HCT116 (cell line): ENCODE measurements around the gene CDKN2A. TPM values are rescaled to one million over a fixed set of nuclear protein-coding genes. Genes with fewer than 3 reads are reported as not detected.

Experiments used
- ATAC-seq: fragments of 200-7000 bp; cut with Tn5 transposase; 2 replicates; pipeline ENCODE4 v1.9.1; 2020; ENCODE audit warnings: mild to moderate bottlenecking, moderate library complexity
- BruUV-seq: library from RNA; stranded (reverse); fragments of 400-500 nt; replicated peaks from 2 replicates; lab custom pipeline; 2021; lab: Mats Ljungman, UMichigan
- CTCF ChIA-PET: fragments of 300-600 bp; sonication (Branson Sonifier 250); formaldehyde crosslinking; loops from one replicate; lab custom pipeline; 2021; ENCODE audit warnings: antibody characterized with exemption; lab: Charles Lee
- POLR2A ChIA-PET: fragments of 300-600, 350-600 bp; sonication (Branson Sonifier 250); formaldehyde crosslinking; loops from one replicate; lab custom pipeline; 2021; ENCODE audit warnings: antibody characterized with exemption; lab: Charles Lee
- RAD21 ChIA-PET, 2 experiments: fragments of 300-600 bp; sonication (Branson Sonifier 250); formaldehyde crosslinking; loops; one replicate each; lab custom pipeline; 2023; ENCODE audit warnings: low total read pairs in 2 of 2; ENCODE audit not compliant: uncharacterized antibody in 2 of 2, unreplicated experiment in 2 of 2, low non-redundant PET in 1 of 2; lab: Charles Lee
- DNase-seq: peaks from one replicate; pipeline ENCODE4 v3.0.0-alpha.2; 2010; ENCODE audit warnings: low read depth, low spot score
- H2AFZ ChIP-seq: fragments of 200-600 bp; shearing (Covaris generic), sonication (generic); 2 replicates; pipeline ENCODE4 v1.6.1; 2017; ENCODE audit warnings: low read depth, mixed run types, mixed read lengths, antibody characterized with exemption, low read length; ENCODE audit not compliant: poor library complexity, severe bottlenecking
- H3K27ac ChIP-seq: 2 replicates; pipeline ENCODE4 v1.5.1; 2012; ENCODE audit warnings: low read depth, low read length
- H3K27me3 ChIP-seq: fragments of 200-600 bp; sonication (generic); 2 replicates; pipeline ENCODE4 v1.6.1; 2016; ENCODE audit warnings: mixed run types, low read length, mixed read lengths; ENCODE audit not compliant: insufficient read depth
- H3K36me3 ChIP-seq, 2 experiments: fragments of 200-500 bp in 1 of 2; fragments of 200-600 bp in 1 of 2; sonication (Bioruptor generic) in 1 of 2; sonication (generic) in 1 of 2; 2 replicates each; pipeline versions ENCODE4 v1.5.1 to v1.6.1; 2014 to 2016; ENCODE audit warnings: low read length in 2 of 2, inconsistent platforms in 1 of 2, mixed read lengths in 1 of 2, mixed run types in 1 of 2; ENCODE audit not compliant: insufficient read depth in 2 of 2, control insufficient read depth in 1 of 2
- H3K4me1 ChIP-seq, 2 experiments: fragments of 200-600 bp in 1 of 2; sonication (generic) in 1 of 2; 2 replicates each; pipeline versions ENCODE4 v1.5.1 to v1.6.1; 2012 to 2017; ENCODE audit warnings: low read length in 2 of 2, inconsistent platforms in 1 of 2, mild to moderate bottlenecking in 1 of 2, mixed read lengths in 1 of 2, mixed run types in 1 of 2, moderate library complexity in 1 of 2; ENCODE audit not compliant: insufficient read depth in 2 of 2, control insufficient read depth in 1 of 2
- H3K4me2 ChIP-seq: fragments of 200-600 bp; sonication (generic); 2 replicates; pipeline ENCODE4 v1.6.1; 2017; ENCODE audit warnings: mixed run types, low read length, mixed read lengths
- H3K4me3 ChIP-seq, 2 experiments: fragments of 200-600 bp in 1 of 2; sonication (generic) in 1 of 2; replicated peaks in 1 of 2; 2 replicates each; pipeline ENCODE4 v1.5.1; 2011 to 2016; ENCODE audit warnings: low read length in 2 of 2, control low read depth in 1 of 2, low read depth in 1 of 2, mild to moderate bottlenecking in 1 of 2, mixed read lengths in 1 of 2, mixed run types in 1 of 2
- H3K79me2 ChIP-seq: fragments of 200-600 bp; sonication (generic); 2 replicates; pipeline ENCODE4 v1.6.1; 2017; ENCODE audit warnings: mild to moderate bottlenecking, mixed run types, low read length, moderate library complexity, mixed read lengths; ENCODE audit not compliant: insufficient read depth
- H3K9ac ChIP-seq: fragments of 200-600 bp; sonication (generic); 2 replicates; pipeline ENCODE4 v1.6.1; 2016; ENCODE audit warnings: low read length, mixed read lengths
- H3K9me2 ChIP-seq: fragments of 200-600 bp; sonication (generic), shearing (Covaris generic); 2 replicates; pipeline ENCODE4 v1.6.1; 2017; ENCODE audit warnings: mixed run types, mild to moderate bottlenecking, moderate library complexity; ENCODE audit not compliant: insufficient read depth
- H3K9me3 ChIP-seq, 2 experiments: fragments of 200-500 bp in 1 of 2; fragments of 200-600 bp in 1 of 2; sonication (Bioruptor generic) in 1 of 2; sonication (generic) in 1 of 2; 2 replicates each; pipeline ENCODE4 v1.6.1; 2014 to 2017; ENCODE audit warnings: low read length in 2 of 2, mixed read lengths in 2 of 2, inconsistent platforms in 1 of 2, low read depth in 1 of 2, mild to moderate bottlenecking in 1 of 2, mixed run types in 1 of 2, moderate library complexity in 1 of 2; ENCODE audit not compliant: control insufficient read depth in 1 of 2, insufficient read depth in 1 of 2
- H4K20me1 ChIP-seq: fragments of 200-600 bp; sonication (generic), shearing (Covaris generic); 2 replicates; pipeline ENCODE4 v1.6.1; 2017; ENCODE audit warnings: mixed run types, mild to moderate bottlenecking, moderate library complexity; ENCODE audit not compliant: insufficient read depth
- ATF3 ChIP-seq: IDR thresholded peaks from 2 replicates; pipeline ENCODE4 v1.6.1; 2012
- CBX3 ChIP-seq: IDR thresholded peaks from 2 replicates; pipeline ENCODE4 v1.6.1; 2012; ENCODE audit warnings: low read depth
- CEBPB ChIP-seq: IDR thresholded peaks from 2 replicates; pipeline ENCODE4 v1.6.1; 2012; ENCODE audit warnings: low read depth
- CTCF ChIP-seq, 3 experiments: fragments of 200-600 bp in 1 of 3; sonication (generic) in 1 of 3; IDR thresholded peaks in 2 of 3; conservative IDR thresholded peaks in 1 of 3; 2 replicates each; pipeline ENCODE4 v1.5.1; 2012 to 2017; ENCODE audit warnings: low read depth in 2 of 3, low read length in 2 of 3, antibody characterized with exemption in 1 of 3, borderline replicate concordance in 1 of 3, control low read depth in 1 of 3, mild to moderate bottlenecking in 1 of 3, mixed read lengths in 1 of 3, mixed run types in 1 of 3, moderate library complexity in 1 of 3; ENCODE audit not compliant: insufficient read depth in 1 of 3
- EGR1 ChIP-seq: IDR thresholded peaks from 2 replicates; pipeline ENCODE4 v1.6.1; 2012; ENCODE audit warnings: low read depth
- ELF1 ChIP-seq: IDR thresholded peaks from 2 replicates; pipeline ENCODE4 v1.6.1; 2012; ENCODE audit warnings: low read depth, borderline replicate concordance
- EZH2 ChIP-seq: fragments of 200-600 bp; sonication (generic); IDR thresholded peaks from 2 replicates; pipeline ENCODE4 v1.6.1; 2017; ENCODE audit warnings: antibody characterized with exemption, mixed run types
- MAX ChIP-seq: IDR thresholded peaks from 2 replicates; pipeline ENCODE4 v1.6.1; 2012
- POLR2A ChIP-seq: IDR thresholded peaks from 2 replicates; pipeline ENCODE4 v1.7.0; 2011; ENCODE audit warnings: borderline replicate concordance; ENCODE audit not compliant: insufficient read depth, insufficient read length; ENCODE audit errors: extremely low read depth
- POLR2AphosphoS5 ChIP-seq: IDR thresholded peaks from 2 replicates; pipeline ENCODE4 v1.6.1; 2011; ENCODE audit warnings: mild to moderate bottlenecking, low read depth, low read length, moderate library complexity
- REST ChIP-seq: IDR thresholded peaks from 2 replicates; pipeline ENCODE4 v1.6.1; 2012; ENCODE audit warnings: low read depth
- SIN3A ChIP-seq: IDR thresholded peaks from 2 replicates; pipeline ENCODE4 v1.6.1; 2012; ENCODE audit warnings: low read depth
- SP1 ChIP-seq: IDR thresholded peaks from 2 replicates; pipeline ENCODE4 v1.6.1; 2012; ENCODE audit warnings: low read depth
- TCF7L2 ChIP-seq: IDR thresholded peaks from 2 replicates; pipeline ENCODE4 v1.7.0; 2011; ENCODE audit warnings: borderline replicate concordance, inconsistent platforms; ENCODE audit not compliant: insufficient read depth, insufficient read length; ENCODE audit errors: extremely low read depth
- YY1 ChIP-seq: IDR thresholded peaks from 2 replicates; pipeline ENCODE4 v1.6.1; 2011; ENCODE audit warnings: low read length, low read depth, moderate library complexity, mild to moderate bottlenecking; ENCODE audit not compliant: insufficient replicate concordance; ENCODE audit errors: extremely low read depth
- intact Hi-C: fragments of 100-400 bp; cut with micrococcal nuclease; formaldehyde crosslinking; loops from 2 replicates; pipeline ENCODE4 v1.10.0; 2022
- total RNA-seq: library from RNA; stranded (reverse); gene quantifications from one replicate; pipeline ENCODE4 v1.2.1, GENCODE V29; 2021; ENCODE audit not compliant: unreplicated experiment

Gene CDKN2A
- total RNA-seq, 1 experiment from 2014 or later = 89.7 TPM

GRCh38 chr9:21995006-21995665 is 944 bp upstream of the CDKN2A start (continued):
- TF ChIP-seq TCF7L2 (peak; percentile 96), SP1 (no peak), REST (no peak), EZH2 (no peak), CEBPB (no peak), POLR2A (no peak), MAX (peak; percentile 29; the same call in 1 of the 2 replicates)

- Histone ChIP-seq H3K27ac (peak within 1 kb of the TSS; percentile 89), H2AFZ (peak within 1 kb of the TSS; percentile 69), H3K4me1 (peaks cover 4 to 19% of the 10 kb centered on the region in 2 experiments; a peak in 3 of 4 replicates), H3K4me2 (peak within 1 kb of the TSS; percentile 91), H3K9ac (peak within 1 kb of the TSS; percentile 86), H3K4me3 (peak within 1 kb of the TSS; percentile 79 to 81), H4K20me1 (no peaks in the 10 kb centered on the region), H3K79me2 (peaks cover 61% of the 10 kb centered on the region), H3K36me3 (no peaks in the 10 kb centered on the region), H3K9me2 (no peaks in the 10 kb centered on the region), H3K27me3 (no peaks in the 10 kb centered on the region), H3K9me3 (no peaks in the 10 kb centered on the region)
- CTCF ChIA-PET = interaction anchor here (0.7 to 3.2 kb wide), 6 partner anchors 14 to 250 kb away, joined by 3 to 36 read pairs (median 4); partner anchors contain the start of gene CDKN2B
- POLR2A ChIA-PET = interaction anchor here (0.6 to 1.4 kb wide), 6 partner anchors 13 to 413 kb away, joined by 3 to 5 read pairs (median 4); partner anchors contain the start of gene CDKN2B
- BruUV-seq = no TSS peak
- intact Hi-C loops = no loop called here
- DNase-seq = peak; percentile 65
- RAD21 ChIA-PET = interaction anchor here (0.6 to 0.7 kb wide), 3 partner anchors 19 to 107 kb away, joined by 3 to 5 read pairs (median 4); no protein-coding TSS in a partner anchor
- TF ChIP-seq CBX3 = 0 out of 2 replicates have a peak, but pooled peaks have one; percentile 17
- no peak for TF ChIP-seq POLR2A
- TF ChIP-seq YY1 = peak; percentile 34
- no peak; the same call in 1 of the 2 replicates for TF ChIP-seq POLR2AphosphoS5
- peak; percentile 42; the same call in 1 of the 2 replicates for TF ChIP-seq MAX
- TF ChIP-seq ATF3 = no peak
- TF ChIP-seq EGR1 = no peak; the same call in 1 of the 2 replicates
- TF ChIP-seq ELF1 = no peak; the same call in 1 of the 2 replicates
- TF ChIP-seq CTCF (IDR thresholded peaks at IDR 0.05 in 2 of 3, conservative IDR thresholded peaks at IDR 0.05 in 1 of 3; ENCODE audit: borderline replicate concordance in 1 of 3, insufficient read depth in 1 of 3, low read depth in 2 of 3, low read length in 2 of 3) = peak in 2 of 3 experiments; percentile 6 to 20; a peak in 1 of 6 replicates
- TF ChIP-seq SIN3A = peak; percentile 59
- ATAC-seq = peak; percentile 74
Measured at GRCh38 chr9:21994556-21995005, 389 bp upstream of the CDKN2A start, which contains the start of gene CDKN2B-AS1. Gene CDKN2B-AS1 (plus strand): TSS chr9:21994791.
